Spleen (tissue), 11 donors: ENCODE results near the gene DRC3. TPM values are rescaled to one million over a fixed set of nuclear protein-coding genes. Genes with fewer than 3 reads are reported as not detected.
A peak's percentile ranks its signal among the peaks of the same experiment; 100 is the strongest.

Experiments
- DNase-seq: peaks from one replicate; pipeline ENCODE4 v3.0.0-alpha.2; 2020
- H3K27ac ChIP-seq, 8 donors: fragments of 200-600 bp; sonication (generic) in 7 of 8; 1 replicate in 4 of 8; 2 replicates in 4 of 8; pipeline versions ENCODE4 v1.5.0 to v1.8.0; 2016 to 2021; ENCODE audit warnings: inconsistent platforms in 4 of 8, mild to moderate bottlenecking in 4 of 8, moderate library complexity in 1 of 8
- H3K27me3 ChIP-seq, 7 donors: fragments of 200-600 bp; sonication (generic) in 6 of 7; replicated peaks in 1 of 7; 1 replicate in 4 of 7; 2 replicates in 3 of 7; pipeline versions ENCODE4 v1.5.0 to v1.8.0; 2016 to 2021; ENCODE audit warnings: inconsistent platforms in 3 of 7, mild to moderate bottlenecking in 1 of 7
- H3K36me3 ChIP-seq, 6 donors: fragments of 200-600 bp; sonication (generic) in 5 of 6; 1 replicate in 4 of 6; 2 replicates in 2 of 6; pipeline versions ENCODE4 v1.5.0 to v1.8.0; 2016 to 2021; ENCODE audit warnings: inconsistent platforms in 2 of 6
- H3K4me1 ChIP-seq, 6 donors: fragments of 200-600 bp; sonication (generic) in 5 of 6; 1 replicate in 3 of 6; 2 replicates in 3 of 6; pipeline versions ENCODE4 v1.5.0 to v1.8.0; 2016 to 2021; ENCODE audit warnings: inconsistent platforms in 3 of 6
- H3K4me3 ChIP-seq, 8 donors: fragments of 200-600 bp; sonication (generic) in 7 of 8; 1 replicate in 4 of 8; 2 replicates in 4 of 8; pipeline versions ENCODE4 v1.5.0 to v1.8.0; 2016 to 2021; ENCODE audit warnings: inconsistent platforms in 4 of 8, mild to moderate bottlenecking in 4 of 8, moderate library complexity in 2 of 8
- H3K9me3 ChIP-seq, 8 donors: fragments of 200-600 bp; sonication (generic) in 7 of 8; 1 replicate in 4 of 8; 2 replicates in 4 of 8; pipeline versions ENCODE4 v1.5.0 to v1.8.0; 2016 to 2021; ENCODE audit warnings: inconsistent platforms in 4 of 8
- POLR2A ChIP-seq, 3 donors: fragments of 450-650 bp; IDR thresholded peaks; one replicate each; pipeline ENCODE4 v1.5.1; 2017; ENCODE audit warnings: antibody characterized with exemption in 3 of 3, mild to moderate bottlenecking in 1 of 3
- POLR2AphosphoS5 ChIP-seq, 3 donors: sonication (generic); formaldehyde crosslinking; IDR thresholded peaks; one replicate each; pipeline ENCODE4 v1.5.1; 2017; ENCODE audit warnings: antibody characterized with exemption in 3 of 3
- WGBS, 5 donors: extraction: QIAGEN DNeasy Blood & Tissue Kit in 3 of 5; methylation state at CpG; one replicate each; pipeline versions ENCODE4 v1.1.5 to v1.1.7; 2013 to 2018; 5-methylcytosine and 5-hydroxymethylcytosine counted together
- intact Hi-C: fragments of 100-400 bp; cut with DNase I; formaldehyde crosslinking; loops from one replicate; pipeline ENCODE4 v1.15.0; 2023; ENCODE audit warnings: low total_unique reads
- polyA plus RNA-seq, 3 donors: library from polyadenylated mRNA; stranded (reverse); fragments of 200-250 nt; gene quantifications; one replicate each; pipeline ENCODE4 v1.2.1, GENCODE V29; 2013
- total RNA-seq, 7 donors: library from RNA; depleted of rRNA in 3 of 7; stranded (reverse); fragments of >200 nt in 3 of 7; fragmentation: NEBNext Ultra II Directional in 4 of 7; extraction: Animal tissue kit (Norgen Biotek cat#: 25700) in 4 of 7; gene quantifications; one replicate each; pipeline versions ENCODE4 v1.1.0 to v1.2.1, GENCODE V29; 2016 to 2021
- TF ChIP-seq, protein P1 (sequence below), 11 experiments: fragments of 200-600 bp in 7 of 11; fragments of 450-650 bp in 4 of 11; sonication (generic) in 4 of 11; IDR thresholded peaks in 8 of 11; conservative IDR thresholded peaks in 3 of 11; 1 replicate in 7 of 11; 2 replicates in 4 of 11; pipeline versions ENCODE4 v1.4.0 to v1.8.0; 2016 to 2021; ENCODE audit warnings: antibody characterized with exemption in 11 of 11, inconsistent platforms in 4 of 11, mild to moderate bottlenecking in 1 of 11
- donor health status: healthy with polysubstance abuse.
- donor health status: DM: no; HTN: no; CAD: no; lungs with moderate emphysema.
- donor health status: DM: no; HTN: no; CAD: no.
- donor health status: Bipolar disorder and iron deficiency.
- donor health status: healthy.
- donor health status: DM: no; HTN: no; CAD: no.
- donor health status: DM: yes; HTN: yes; CAD: no.

DRC3 gene
- total and polyA plus RNA-seq, 10 donors: 0.37 to 7.3 (median 2.3) TPM

DNA sequence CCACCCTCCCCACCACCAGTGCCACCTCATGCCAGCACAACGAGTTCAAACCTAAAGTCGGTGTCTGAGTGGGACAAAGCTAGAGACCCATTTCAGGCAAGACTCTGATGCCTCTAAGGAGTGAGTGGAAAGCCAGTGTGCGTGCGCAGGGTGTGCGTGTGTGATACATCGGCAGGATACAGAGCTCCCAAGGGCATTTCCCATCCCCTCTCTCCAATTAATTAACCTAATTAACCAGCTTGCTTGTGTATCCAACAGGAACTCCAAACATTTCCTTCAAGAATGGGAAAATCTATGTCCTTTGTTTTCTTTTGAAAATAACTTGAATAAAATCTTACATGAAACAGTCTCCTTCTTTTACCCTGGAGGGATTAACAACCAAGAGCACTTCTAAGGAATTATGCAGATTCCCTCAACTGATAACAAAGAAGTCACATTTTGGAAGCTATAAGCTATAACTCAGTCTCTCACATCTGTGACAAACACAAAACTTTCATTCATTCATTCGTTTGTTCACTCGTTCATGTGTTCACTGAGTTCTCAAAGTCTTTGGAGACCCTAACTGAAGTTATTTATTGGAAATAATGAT lies 56.4 kb downstream of the DRC3 start:
- no peak overlapping the region for H3K27ac ChIP-seq
- 89 to 93% (median 91%) methylated on average over 8 of the region's 8 CpGs for WGBS, 5 donors
- no peaks in the 10 kb centered on the region for H3K27me3 ChIP-seq
- no peak for DNase-seq
- H3K9me3 ChIP-seq: no peaks in the 10 kb centered on the region
- TF ChIP-seq POLR2AphosphoS5 (IDR thresholded peaks at IDR 0.05) (no peak), POLR2A (IDR thresholded peaks at IDR 0.05) (no peak)
- TF ChIP-seq, protein P1, sequence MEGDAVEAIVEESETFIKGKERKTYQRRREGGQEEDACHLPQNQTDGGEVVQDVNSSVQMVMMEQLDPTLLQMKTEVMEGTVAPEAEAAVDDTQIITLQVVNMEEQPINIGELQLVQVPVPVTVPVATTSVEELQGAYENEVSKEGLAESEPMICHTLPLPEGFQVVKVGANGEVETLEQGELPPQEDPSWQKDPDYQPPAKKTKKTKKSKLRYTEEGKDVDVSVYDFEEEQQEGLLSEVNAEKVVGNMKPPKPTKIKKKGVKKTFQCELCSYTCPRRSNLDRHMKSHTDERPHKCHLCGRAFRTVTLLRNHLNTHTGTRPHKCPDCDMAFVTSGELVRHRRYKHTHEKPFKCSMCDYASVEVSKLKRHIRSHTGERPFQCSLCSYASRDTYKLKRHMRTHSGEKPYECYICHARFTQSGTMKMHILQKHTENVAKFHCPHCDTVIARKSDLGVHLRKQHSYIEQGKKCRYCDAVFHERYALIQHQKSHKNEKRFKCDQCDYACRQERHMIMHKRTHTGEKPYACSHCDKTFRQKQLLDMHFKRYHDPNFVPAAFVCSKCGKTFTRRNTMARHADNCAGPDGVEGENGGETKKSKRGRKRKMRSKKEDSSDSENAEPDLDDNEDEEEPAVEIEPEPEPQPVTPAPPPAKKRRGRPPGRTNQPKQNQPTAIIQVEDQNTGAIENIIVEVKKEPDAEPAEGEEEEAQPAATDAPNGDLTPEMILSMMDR (IDR thresholded peaks at IDR 0.05 in 8 of 11, conservative IDR thresholded peaks at IDR 0.05 in 3 of 11): no peak
- intact Hi-C loops: no loop called here
- H3K4me3 ChIP-seq: no peak overlapping the region
- H3K4me1 ChIP-seq: peaks cover 0 to 44% (median 35%) of the 10 kb centered on the region in 6 donors
- peaks cover 0 to 50% (median 22%) of the 10 kb centered on the region in 6 donors for H3K36me3 ChIP-seq

GRCh38 chr17:18031955-18032354 lies 59.3 kb downstream of the DRC3 start:
- peaks cover 0 to 52% (median 31%) of the 10 kb centered on the region in 6 donors for H3K4me1 ChIP-seq
- intact Hi-C loops: loop anchor here (10.0 kb wide), 2 partner anchors 137 to 347 kb away; partner anchors contain the start of gene RAI1
- no peak for DNase-seq
- peaks cover 0 to 29% (median 10%) of the 10 kb centered on the region in 6 donors for H3K36me3 ChIP-seq
- H3K9me3 ChIP-seq: no peaks in the 10 kb centered on the region
- peak overlapping the region in 6 of 8 donors; percentile 13 to 66 (median 38) for H3K27ac ChIP-seq
- no peak overlapping the region for H3K4me3 ChIP-seq
- no peaks in the 10 kb centered on the region for H3K27me3 ChIP-seq
- TF ChIP-seq POLR2A (IDR thresholded peaks at IDR 0.05): no peak
- TF ChIP-seq, protein P1 (IDR thresholded peaks at IDR 0.05 in 8 of 11, conservative IDR thresholded peaks at IDR 0.05 in 3 of 11): no peak
- no peak for TF ChIP-seq POLR2AphosphoS5 (IDR thresholded peaks at IDR 0.05)
- WGBS, 5 donors: 28 to 41% (median 31%) methylated on average over 2 of the region's 2 CpGs

- H3K9me3 ChIP-seq: no peaks in the 10 kb centered on the region
Observed at GRCh38 chr17:18033442-18034099, 60.9 kb downstream of the DRC3 start.

More at GRCh38 chr17:18033442-18034099, 60.9 kb downstream of the DRC3 start:
- H3K36me3 ChIP-seq: peaks cover 0 to 15% (median 0%) of the 10 kb centered on the region in 6 donors
- intact Hi-C loops: loop anchor here (10.0 kb wide), 2 partner anchors 139 to 349 kb away; partner anchors contain the start of gene RAI1
- TF ChIP-seq POLR2A (IDR thresholded peaks at IDR 0.05) (no peak), POLR2AphosphoS5 (IDR thresholded peaks at IDR 0.05) (no peak)
- TF ChIP-seq, protein P1 (IDR thresholded peaks at IDR 0.05 in 8 of 11, conservative IDR thresholded peaks at IDR 0.05 in 3 of 11): peak; percentile 43 to 82 (median 70)
- DNase-seq: no peak
- 22 to 27% (median 25%) methylated on average over 5 of the region's 5 CpGs for WGBS, 5 donors
- no peak overlapping the region for H3K4me3 ChIP-seq
- H3K27ac ChIP-seq: peak overlapping the region in 1 of 8 donors; percentile 5
- peaks cover 14 to 68% (median 45%) of the 10 kb centered on the region in 6 donors for H3K4me1 ChIP-seq
- H3K27me3 ChIP-seq: no peaks in the 10 kb centered on the region
